Pancreas (tissue), 10 donors: ENCODE data around the gene UPP1. TPM values are rescaled to one million over a fixed set of nuclear protein-coding genes. Genes with fewer than 3 reads are reported as not detected.
"Not testable (repeated sequence)": the region's sequence is repeated elsewhere in the genome, so short reads cannot be mapped to it uniquely, and the experiment has no call there.

Experiments
- ATAC-seq, 4 donors: fragments of 200-7000 bp; cut with Tn5 transposase; one replicate each; pipeline versions ENCODE4 v1.8.0 to v1.9.1; 2020; ENCODE audit warnings: mild to moderate bottlenecking in 4 of 4, moderate library complexity in 4 of 4
- DNase-seq, 6 donors: peaks; one replicate each; pipeline ENCODE4 v3.0.0-alpha.2; 2020
- FAIRE-seq: peaks from 2 replicates; lab custom pipeline; 2012; peaks lifted over from hg19 to GRCh38; lab: Jason Lieb, UNC
- H3K27ac ChIP-seq, 4 donors: fragments of 200-600 bp; sonication (generic); 1 replicate in 3 of 4; 2 replicates in 1 of 4; pipeline versions ENCODE4 v1.5.0 to v1.8.0; 2020
- H3K27me3 ChIP-seq, 4 donors: fragments of 200-600 bp; one replicate each; pipeline ENCODE4 v1.8.0; 2021
- H3K36me3 ChIP-seq, 3 donors: fragments of 200-600 bp; sonication (generic) in 1 of 3; one replicate each; pipeline versions ENCODE4 v1.5.0 to v1.8.0; 2020 to 2021
- H3K4me1 ChIP-seq, 3 donors: fragments of 200-600 bp; one replicate each; pipeline ENCODE4 v1.8.0; 2021
- H3K4me3 ChIP-seq, 4 donors: fragments of 200-600 bp; sonication (generic) in 2 of 4; one replicate each; pipeline versions ENCODE4 v1.5.0 to v1.8.0; 2020 to 2021
- H3K9me3 ChIP-seq, 4 donors: fragments of 200-600 bp; one replicate each; pipeline ENCODE4 v1.8.0; 2021
- WGBS, 2 donors: extraction: QIAGEN DNeasy Blood & Tissue Kit; methylation state at CpG; one replicate each; pipeline ENCODE4 v1.1.7; 2013; 5-methylcytosine and 5-hydroxymethylcytosine counted together
- intact Hi-C, 3 donors: fragments of 100-400 bp; cut with DNase I; formaldehyde crosslinking; loops; one replicate each; pipeline versions ENCODE4 v1.11.1 to v1.14.2; 2022
- polyA plus RNA-seq, 2 donors: library from polyadenylated mRNA; stranded (reverse); fragments of 200-250 nt; gene quantifications; one replicate each; pipeline ENCODE4 v1.2.3, GENCODE V29; 2013
- total RNA-seq, 6 donors: library from RNA; stranded (reverse); fragmentation: NEBNext Ultra II Directional in 4 of 6; extraction: Animal tissue kit (Norgen Biotek cat#: 25700) in 4 of 6; gene quantifications; one replicate each; pipeline versions ENCODE4 v1.2.1 to v1.2.4, GENCODE V29; 2021 to 2023
- TF ChIP-seq, protein P1 (sequence below), 4 donors: fragments of 200-600 bp; sonication (generic) in 3 of 4; IDR thresholded peaks; one replicate each; pipeline versions ENCODE4 v1.5.0 to v1.8.0; 2021; ENCODE audit warnings: antibody characterized with exemption in 4 of 4
- donor health status: healthy with polysubstance abuse.
- donor health status: DM: no; HTN: no; CAD: no; lungs with moderate emphysema.
- donor health status: DM: no; HTN: no; CAD: no.
- donor health status: control.
- donor health status: control.
- donor health status: Bipolar disorder and iron deficiency.
- donor health status: DM: yes; HTN: yes; CAD: no.
- donor health status: DM: no; HTN: no; CAD: no.
- donor health status: DM: no; HTN: no; CAD: no.
- donor health status: DM: yes; HTN: yes; CAD: no.

The UPP1 gene
- total and polyA plus RNA-seq, 8 donors, result 2.6 to 36.3 (median 9.0) TPM

DNA sequence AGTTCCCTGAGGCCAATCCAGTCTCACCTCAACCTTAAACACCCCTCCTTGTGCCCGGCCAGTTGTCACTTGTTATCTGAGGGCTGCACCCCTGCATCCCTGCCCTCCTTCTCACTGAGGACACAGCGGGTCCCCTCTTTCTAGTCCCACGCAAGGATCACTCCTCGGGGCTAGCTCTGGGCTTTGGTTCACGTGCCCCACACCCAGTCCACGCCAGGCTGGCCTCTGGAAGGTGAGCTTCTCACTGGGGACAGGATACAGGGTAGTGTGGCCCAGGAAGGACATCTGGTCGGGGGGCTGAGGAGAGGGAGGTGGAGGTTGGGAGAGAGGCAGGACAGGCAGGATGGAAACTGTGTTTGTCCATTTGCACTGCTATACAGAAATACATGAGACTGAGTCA, 25.5 kb downstream of the UPP1 start:
- Histone ChIP-seq H3K4me1 (peaks cover 0 to 4% (median 0%) of the 10 kb centered on the region in 3 donors), H3K9me3 (no peaks in the 10 kb centered on the region), H3K27ac (no peak overlapping the region), H3K27me3 (no peaks in the 10 kb centered on the region), H3K4me3 (no peak overlapping the region), H3K36me3 (no peaks in the 10 kb centered on the region)
- WGBS, 2 donors, result 88 to 91% methylated on average over 7 of the region's 7 CpGs
- TF ChIP-seq, protein P1, sequence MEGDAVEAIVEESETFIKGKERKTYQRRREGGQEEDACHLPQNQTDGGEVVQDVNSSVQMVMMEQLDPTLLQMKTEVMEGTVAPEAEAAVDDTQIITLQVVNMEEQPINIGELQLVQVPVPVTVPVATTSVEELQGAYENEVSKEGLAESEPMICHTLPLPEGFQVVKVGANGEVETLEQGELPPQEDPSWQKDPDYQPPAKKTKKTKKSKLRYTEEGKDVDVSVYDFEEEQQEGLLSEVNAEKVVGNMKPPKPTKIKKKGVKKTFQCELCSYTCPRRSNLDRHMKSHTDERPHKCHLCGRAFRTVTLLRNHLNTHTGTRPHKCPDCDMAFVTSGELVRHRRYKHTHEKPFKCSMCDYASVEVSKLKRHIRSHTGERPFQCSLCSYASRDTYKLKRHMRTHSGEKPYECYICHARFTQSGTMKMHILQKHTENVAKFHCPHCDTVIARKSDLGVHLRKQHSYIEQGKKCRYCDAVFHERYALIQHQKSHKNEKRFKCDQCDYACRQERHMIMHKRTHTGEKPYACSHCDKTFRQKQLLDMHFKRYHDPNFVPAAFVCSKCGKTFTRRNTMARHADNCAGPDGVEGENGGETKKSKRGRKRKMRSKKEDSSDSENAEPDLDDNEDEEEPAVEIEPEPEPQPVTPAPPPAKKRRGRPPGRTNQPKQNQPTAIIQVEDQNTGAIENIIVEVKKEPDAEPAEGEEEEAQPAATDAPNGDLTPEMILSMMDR (IDR thresholded peaks at IDR 0.05), result no peak
- FAIRE-seq, result no peak
- intact Hi-C loops, result no loop called here
- ATAC-seq, result no peak
- DNase-seq, result no peak

GRCh38 chr7:48116043-48116442, 27.0 kb downstream of the UPP1 start:
- WGBS, 2 donors, result 93 to 95% methylated on average over 5 of the region's 5 CpGs
- H3K9me3 ChIP-seq, result no peaks in the 10 kb centered on the region
- no peaks in the 10 kb centered on the region for H3K4me1 ChIP-seq
- ATAC-seq (no peak), DNase-seq (no peak), FAIRE-seq (no peak)
- H3K27ac ChIP-seq, result no peak overlapping the region
- intact Hi-C loops, result no loop called here
- H3K4me3 ChIP-seq, result no peak overlapping the region
- TF ChIP-seq, protein P1 (IDR thresholded peaks at IDR 0.05), result no peak
- no peaks in the 10 kb centered on the region for H3K36me3 ChIP-seq
- H3K27me3 ChIP-seq, result no peaks in the 10 kb centered on the region

DNA sequence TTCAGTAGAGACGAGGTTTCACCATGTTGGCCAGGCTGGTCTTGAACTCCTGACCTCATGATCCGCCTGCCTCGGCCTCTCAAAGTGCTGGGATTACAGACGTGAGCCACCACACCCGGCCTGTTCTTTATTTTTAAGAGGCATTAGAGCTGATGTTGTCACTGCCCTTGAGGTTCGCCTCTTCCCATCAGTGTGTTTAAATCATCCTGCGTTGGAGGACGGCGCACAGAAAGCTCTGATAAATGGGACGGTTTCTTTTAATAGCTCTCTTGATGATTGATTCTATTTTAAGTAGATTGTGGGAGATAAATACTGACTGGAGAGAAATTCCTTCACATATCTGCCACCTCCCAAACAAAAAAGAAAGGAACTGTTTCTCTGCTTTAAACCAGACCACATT, 29.0 kb downstream of the UPP1 start:
- WGBS, 2 donors, result 61 to 62% methylated on average over 10 of the region's 10 CpGs
- Histone ChIP-seq H3K4me1 (no peaks in the 10 kb centered on the region), H3K27ac (no peak overlapping the region), H3K36me3 (no peaks in the 10 kb centered on the region), H3K9me3 (no peaks in the 10 kb centered on the region), H3K27me3 (no peaks in the 10 kb centered on the region), H3K4me3 (no peak overlapping the region)
- intact Hi-C loops, result no loop called here
- FAIRE-seq (no peak), DNase-seq (no peak), ATAC-seq (no peak)
- TF ChIP-seq, protein P1 (IDR thresholded peaks at IDR 0.05), result no peak

DNA sequence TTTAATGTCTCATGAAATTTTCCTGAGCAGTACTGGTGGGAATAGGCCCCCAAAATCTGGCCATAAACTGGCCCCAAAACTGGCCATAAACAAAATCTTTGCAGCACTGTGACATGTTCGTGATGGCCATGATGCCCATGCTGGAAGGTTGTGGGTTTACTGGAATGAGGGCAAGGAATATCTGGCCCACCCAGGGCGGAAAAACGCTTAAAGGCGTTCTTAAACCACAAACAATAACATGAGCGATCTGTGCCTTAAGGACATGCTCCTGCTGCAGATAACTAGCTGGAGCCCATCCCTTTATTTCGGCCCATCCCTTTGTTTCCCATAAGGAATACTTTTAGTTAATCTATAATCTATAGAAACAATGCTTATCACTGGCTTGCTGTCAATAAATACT, 31.5 kb downstream of the UPP1 start:
- H3K27me3 ChIP-seq, H3K9me3 ChIP-seq, H3K4me1 ChIP-seq, H3K36me3 ChIP-seq, intact Hi-C loops, H3K4me3 ChIP-seq, ATAC-seq, H3K27ac ChIP-seq, DNase-seq, FAIRE-seq: not testable (repeated sequence)
- 86 to 92% methylated on average over 6 of the region's 6 CpGs for WGBS, 2 donors

DNA sequence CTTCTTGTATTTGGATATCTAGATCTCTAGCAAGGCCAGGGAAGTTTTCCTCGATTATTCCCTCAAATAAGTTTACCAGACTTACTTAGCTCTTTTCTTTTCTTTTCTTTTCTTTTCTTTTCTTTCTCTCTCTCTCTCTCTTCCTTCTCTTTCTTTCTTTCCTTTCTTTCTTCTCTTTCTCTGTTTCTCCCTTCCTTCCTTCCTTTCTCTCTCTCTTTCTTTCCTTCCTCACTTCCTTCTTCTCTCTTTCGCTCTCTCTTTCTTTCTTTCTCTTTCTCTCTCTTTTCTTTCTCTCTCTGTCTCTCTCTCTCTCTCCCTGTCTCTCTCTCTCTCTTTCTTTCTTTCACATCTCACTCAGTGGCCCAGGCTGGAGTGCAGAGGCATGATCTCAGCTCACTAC, 37.0 kb downstream of the UPP1 start:
- FAIRE-seq, result no peak
- no peaks in the 10 kb centered on the region for H3K4me1 ChIP-seq
- H3K9me3 ChIP-seq, result no peaks in the 10 kb centered on the region
- intact Hi-C loops, result no loop called here
- 84 to 85% methylated on average over 2 of the region's 2 CpGs for WGBS, 2 donors
- no peak for ATAC-seq
- H3K36me3 ChIP-seq, result no peaks in the 10 kb centered on the region
- no peak for DNase-seq
- H3K4me3 ChIP-seq, result no peak overlapping the region
- TF ChIP-seq, protein P1 (IDR thresholded peaks at IDR 0.05), result no peak
- no peaks in the 10 kb centered on the region for H3K27me3 ChIP-seq
- no peak overlapping the region for H3K27ac ChIP-seq
